ENCODE measurements around the gene MINDY3.
"Not testable (repeated sequence)": the region's sequence is repeated elsewhere in the genome, so short reads cannot be mapped to it uniquely, and the experiment has no call there.

Gene MINDY3

DNA sequence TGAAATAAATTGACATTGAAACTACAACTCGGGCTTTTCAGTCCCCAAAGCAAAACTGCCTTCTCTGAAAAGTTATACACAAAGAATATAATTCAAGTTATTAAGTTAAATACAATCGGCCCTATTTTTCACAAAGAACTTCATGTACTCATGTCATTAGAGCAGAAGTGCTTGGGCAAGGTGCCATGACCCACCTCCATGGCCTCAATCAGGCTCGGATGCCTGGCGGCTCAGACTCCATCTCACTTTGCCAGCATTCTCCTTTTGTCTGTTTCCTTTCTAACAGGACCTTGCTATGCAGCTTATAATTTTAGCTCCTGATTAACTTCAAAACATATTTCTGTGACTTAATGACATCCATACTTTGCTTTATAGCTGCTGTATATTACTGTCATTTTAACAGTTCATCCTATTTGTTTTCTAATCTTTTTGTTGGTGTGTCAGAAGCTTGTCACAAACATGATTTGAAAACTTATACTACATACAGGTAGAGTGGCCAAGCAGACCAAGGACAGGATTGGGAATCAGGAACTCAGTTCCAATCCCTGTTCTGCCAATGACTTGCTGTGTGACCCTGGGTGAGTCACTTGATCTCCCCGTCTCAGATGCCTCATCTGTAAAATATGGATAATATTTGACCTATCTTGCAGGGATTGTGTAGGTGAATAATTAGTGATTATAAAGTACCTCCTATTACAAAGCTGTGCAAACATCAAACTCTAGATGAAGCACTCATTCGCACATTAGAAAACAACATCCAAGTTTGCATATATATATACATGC is 79.8 kb downstream of the MINDY3 start:
- no peak for DNase-seq (ENCODE audit: low read depth, low spot score)
- Histone ChIP-seq H3K4me3 (ENCODE audit: insufficient read length, low read depth) (no peak overlapping the region), H3K9ac (ENCODE audit: insufficient read length, low read depth) (no peak overlapping the region), H3K9me3 (ENCODE audit: insufficient read depth, low read length) (peaks cover 10% of the 10 kb centered on the region), H3K36me3 (ENCODE audit: insufficient read depth, insufficient read length, low read length) (peaks cover 14% of the 10 kb centered on the region), H3K27me3 (ENCODE audit: insufficient read depth, insufficient read length) (no peaks in the 10 kb centered on the region), H3K4me1 (ENCODE audit: insufficient read depth, insufficient read length) (peaks cover 2% of the 10 kb centered on the region)
- no peak for TF ChIP-seq ZNF274 (IDR thresholded peaks at IDR 0.05; ENCODE audit: low read depth, low read length)
- TF ChIP-seq YY1 (IDR thresholded peaks at IDR 0.05; ENCODE audit: insufficient read depth, insufficient read length), result no peak
- TF ChIP-seq SUZ12 (IDR thresholded peaks at IDR 0.05; ENCODE audit: extremely low read depth, insufficient read depth, insufficient read length), result no peak

DNA sequence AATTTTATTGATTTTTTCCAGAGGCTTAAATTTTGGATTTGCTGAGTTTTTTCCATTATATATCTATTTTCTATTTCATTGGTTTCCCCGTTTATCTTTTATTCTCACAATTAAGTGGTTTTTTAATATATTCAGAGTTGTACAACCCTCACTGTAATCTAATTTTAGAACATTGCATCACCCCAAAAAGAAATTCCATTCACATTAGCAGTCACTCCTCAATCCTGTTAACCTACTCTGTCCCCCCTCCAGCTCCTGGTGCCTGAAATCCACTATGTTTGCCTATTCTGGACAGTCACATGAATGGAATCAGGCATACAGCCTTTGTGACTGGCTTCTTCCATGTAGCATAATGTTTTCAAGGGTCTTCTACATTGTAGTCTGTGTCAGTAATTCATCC is 84.8 kb downstream of the MINDY3 start:
- TF ChIP-seq SUZ12 (IDR thresholded peaks at IDR 0.05; ENCODE audit: extremely low read depth, insufficient read depth, insufficient read length), result no peak
- TF ChIP-seq ZNF274 (IDR thresholded peaks at IDR 0.05; ENCODE audit: low read depth, low read length), result no peak
- TF ChIP-seq YY1 (IDR thresholded peaks at IDR 0.05; ENCODE audit: insufficient read depth, insufficient read length), result no peak
- no peaks in the 10 kb centered on the region for H3K27me3 ChIP-seq (ENCODE audit: insufficient read depth, insufficient read length)
- H3K4me1 ChIP-seq (ENCODE audit: insufficient read depth, insufficient read length), result no peaks in the 10 kb centered on the region
- H3K4me3 ChIP-seq (ENCODE audit: insufficient read length, low read depth), result no peak overlapping the region
- DNase-seq (ENCODE audit: low read depth, low spot score), result no peak
- peaks cover 10% of the 10 kb centered on the region for H3K9me3 ChIP-seq (ENCODE audit: insufficient read depth, low read length)
- H3K9ac ChIP-seq (ENCODE audit: insufficient read length, low read depth), result no peak overlapping the region
- H3K36me3 ChIP-seq (ENCODE audit: insufficient read depth, insufficient read length, low read length), result peaks cover 7% of the 10 kb centered on the region

DNA sequence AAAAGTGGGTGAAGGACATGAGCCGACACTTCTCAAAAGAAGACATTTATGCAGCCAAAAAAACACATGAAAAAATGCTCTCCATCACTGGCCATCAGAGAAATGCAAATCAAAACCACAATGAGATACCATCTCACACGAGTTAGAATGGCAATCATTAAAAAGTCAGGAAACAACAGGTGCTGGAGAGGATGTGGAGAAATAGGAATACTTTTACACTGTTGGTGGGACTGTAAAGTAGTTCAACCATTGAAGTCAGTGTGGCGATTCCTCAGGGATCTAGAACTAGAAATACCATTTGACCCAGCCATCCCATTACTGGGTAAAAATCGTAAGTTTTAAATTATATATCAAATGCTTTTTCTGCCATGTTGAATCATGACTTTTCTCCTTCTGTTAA is 85.8 kb downstream of the MINDY3 start:
- not testable (repeated sequence) for H3K4me3 ChIP-seq (ENCODE audit: insufficient read length, low read depth); H3K27me3 ChIP-seq (ENCODE audit: insufficient read depth, insufficient read length); DNase-seq (ENCODE audit: low read depth, low spot score); H3K4me1 ChIP-seq (ENCODE audit: insufficient read depth, insufficient read length); H3K9ac ChIP-seq (ENCODE audit: insufficient read length, low read depth); H3K36me3 ChIP-seq (ENCODE audit: insufficient read depth, insufficient read length, low read length)
- H3K9me3 ChIP-seq (ENCODE audit: insufficient read depth, low read length), result peaks cover 10% of the 10 kb centered on the region

DNA sequence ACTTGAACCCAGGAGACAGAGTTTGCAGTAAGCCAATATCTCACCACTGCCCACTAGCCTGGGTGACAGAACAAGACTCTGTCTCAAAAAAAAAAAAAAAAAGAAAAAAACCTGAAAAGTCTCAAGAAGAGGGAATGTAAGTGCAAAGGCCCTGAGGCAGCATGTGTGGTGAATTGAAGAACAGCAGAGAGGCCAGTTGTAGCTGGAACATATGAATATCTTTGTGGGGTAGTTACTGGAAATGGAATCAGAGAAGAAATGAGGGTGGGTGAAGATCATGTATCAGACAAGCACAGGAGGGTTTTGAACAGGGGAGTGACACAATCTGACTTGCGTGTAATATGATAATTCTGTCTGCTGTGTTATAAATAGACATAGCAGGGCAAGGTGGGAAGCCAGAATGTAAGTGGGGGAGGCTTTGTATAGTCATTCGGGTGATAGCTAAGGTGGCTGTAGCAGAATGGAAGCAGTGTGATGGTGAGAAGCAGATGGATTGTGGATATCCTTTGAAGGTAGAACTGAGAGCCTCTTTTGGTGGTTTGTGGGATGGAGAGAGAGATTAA is 95.3 kb downstream of the MINDY3 start:
- no peaks in the 10 kb centered on the region for H3K9me3 ChIP-seq (ENCODE audit: insufficient read depth, low read length)
- TF ChIP-seq YY1 (IDR thresholded peaks at IDR 0.05; ENCODE audit: insufficient read depth, insufficient read length) (no peak), SUZ12 (IDR thresholded peaks at IDR 0.05; ENCODE audit: extremely low read depth, insufficient read depth, insufficient read length) (no peak), ZNF274 (IDR thresholded peaks at IDR 0.05; ENCODE audit: low read depth, low read length) (no peak)
- H3K4me3 ChIP-seq (ENCODE audit: insufficient read length, low read depth), result no peak overlapping the region
- H3K27me3 ChIP-seq (ENCODE audit: insufficient read depth, insufficient read length), result no peaks in the 10 kb centered on the region
- H3K36me3 ChIP-seq (ENCODE audit: insufficient read depth, insufficient read length, low read length), result no peaks in the 10 kb centered on the region
- H3K9ac ChIP-seq (ENCODE audit: insufficient read length, low read depth), result no peak overlapping the region
- DNase-seq (ENCODE audit: low read depth, low spot score), result no peak
- no peaks in the 10 kb centered on the region for H3K4me1 ChIP-seq (ENCODE audit: insufficient read depth, insufficient read length)

DNA sequence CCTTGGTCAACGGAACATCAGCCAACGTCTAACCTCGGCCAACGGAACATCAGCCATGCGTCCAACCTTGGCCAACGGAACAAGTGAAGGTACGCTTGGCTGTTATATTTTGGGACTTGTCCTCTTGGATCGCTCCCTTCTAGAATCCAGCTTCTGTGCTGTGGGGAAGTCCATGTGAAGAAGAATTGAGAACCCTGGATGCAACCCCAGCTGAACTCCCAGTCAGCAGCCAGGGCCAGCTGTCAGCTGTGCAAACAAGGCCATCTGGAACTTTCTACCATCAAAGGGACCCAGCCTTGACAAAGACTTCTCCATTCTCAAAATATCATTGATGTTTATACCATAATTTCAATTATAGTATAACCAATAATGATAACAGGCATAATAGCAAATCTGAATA is 97.3 kb downstream of the MINDY3 start:
- Histone ChIP-seq H3K9ac (ENCODE audit: insufficient read length, low read depth) (no peak overlapping the region), H3K4me1 (ENCODE audit: insufficient read depth, insufficient read length) (no peaks in the 10 kb centered on the region), H3K9me3 (ENCODE audit: insufficient read depth, low read length) (no peaks in the 10 kb centered on the region), H3K36me3 (ENCODE audit: insufficient read depth, insufficient read length, low read length) (no peaks in the 10 kb centered on the region), H3K4me3 (ENCODE audit: insufficient read length, low read depth) (no peak overlapping the region), H3K27me3 (ENCODE audit: insufficient read depth, insufficient read length) (no peaks in the 10 kb centered on the region)
- DNase-seq (ENCODE audit: low read depth, low spot score), result no peak
- TF ChIP-seq YY1 (IDR thresholded peaks at IDR 0.05; ENCODE audit: insufficient read depth, insufficient read length) (no peak), SUZ12 (IDR thresholded peaks at IDR 0.05; ENCODE audit: extremely low read depth, insufficient read depth, insufficient read length) (no peak), ZNF274 (IDR thresholded peaks at IDR 0.05; ENCODE audit: low read depth, low read length) (no peak)

DNA sequence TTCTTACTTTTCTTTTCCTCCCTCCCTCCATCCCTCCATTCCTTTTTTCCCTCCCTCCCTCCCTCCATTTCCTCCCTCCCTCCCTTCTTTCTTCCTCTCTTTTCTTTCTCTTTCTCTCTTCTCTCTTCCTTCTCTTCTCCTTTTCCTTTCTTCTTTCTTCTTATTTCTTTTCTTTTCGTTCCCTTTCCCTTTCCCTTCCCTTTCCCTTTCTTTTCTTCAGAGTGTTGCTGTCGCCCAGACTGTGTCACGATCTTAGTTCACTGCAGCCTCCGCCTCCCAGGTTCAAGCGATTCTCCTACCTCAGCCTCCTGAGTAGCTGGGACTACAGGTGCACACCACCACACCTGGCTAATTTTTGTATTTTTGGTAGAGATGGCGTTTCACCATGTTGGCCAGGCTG is 98.1 kb downstream of the MINDY3 start:
- not testable (repeated sequence) for H3K9ac ChIP-seq (ENCODE audit: insufficient read length, low read depth); H3K36me3 ChIP-seq (ENCODE audit: insufficient read depth, insufficient read length, low read length); H3K4me3 ChIP-seq (ENCODE audit: insufficient read length, low read depth); DNase-seq (ENCODE audit: low read depth, low spot score); H3K27me3 ChIP-seq (ENCODE audit: insufficient read depth, insufficient read length); H3K9me3 ChIP-seq (ENCODE audit: insufficient read depth, low read length); H3K4me1 ChIP-seq (ENCODE audit: insufficient read depth, insufficient read length)

DNA sequence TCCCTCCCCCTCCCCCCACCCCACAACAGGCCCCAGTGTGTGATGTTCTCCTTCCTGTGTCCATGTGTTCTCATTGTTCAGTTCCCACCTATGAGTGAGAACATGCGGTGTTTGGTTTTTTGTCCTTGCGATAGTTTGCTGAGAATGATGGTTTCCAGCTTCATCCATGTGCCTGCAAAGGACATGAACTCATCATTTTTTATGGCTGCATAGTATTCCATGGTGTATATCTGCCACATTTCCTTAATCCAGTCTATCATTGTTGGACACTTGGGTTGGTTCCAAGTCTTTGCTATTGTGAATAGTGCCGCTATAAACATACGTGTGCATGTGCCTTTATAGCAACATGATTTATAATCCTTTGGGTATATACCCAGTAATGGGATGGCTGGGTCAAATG is 99.1 kb downstream of the MINDY3 start:
- H3K4me3 ChIP-seq (ENCODE audit: insufficient read length, low read depth), result not testable (repeated sequence)

DNA sequence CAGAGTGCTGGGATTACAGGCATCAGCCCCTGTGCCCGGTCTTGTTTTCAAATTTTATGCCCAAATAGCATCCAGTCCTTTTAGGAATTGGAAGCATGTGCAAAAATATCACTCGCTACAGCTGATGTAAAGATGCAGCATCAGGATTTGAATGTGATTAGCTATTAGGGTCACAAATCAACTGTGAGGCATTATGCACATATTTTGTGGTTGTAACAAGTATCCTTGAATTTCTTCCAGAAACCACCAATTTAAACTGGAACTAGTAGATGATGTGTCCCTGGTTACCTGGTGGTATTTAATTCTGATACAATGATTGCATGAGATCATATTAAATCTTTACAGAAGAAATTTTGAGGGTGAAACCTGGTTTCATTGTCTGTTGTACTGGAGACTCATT is 99.6 kb downstream of the MINDY3 start:
- H3K4me1 ChIP-seq (ENCODE audit: insufficient read depth, insufficient read length), result no peaks in the 10 kb centered on the region

More for the DNA sequence above, 99.1 kb downstream of the MINDY3 start:
- not testable (repeated sequence) for H3K27me3 ChIP-seq (ENCODE audit: insufficient read depth, insufficient read length); H3K9ac ChIP-seq (ENCODE audit: insufficient read length, low read depth); H3K9me3 ChIP-seq (ENCODE audit: insufficient read depth, low read length); DNase-seq (ENCODE audit: low read depth, low spot score); H3K4me1 ChIP-seq (ENCODE audit: insufficient read depth, insufficient read length); H3K36me3 ChIP-seq (ENCODE audit: insufficient read depth, insufficient read length, low read length)

More for the DNA sequence above, 99.6 kb downstream of the MINDY3 start:
- no peak overlapping the region for H3K4me3 ChIP-seq (ENCODE audit: insufficient read length, low read depth)
- H3K9me3 ChIP-seq (ENCODE audit: insufficient read depth, low read length), result no peaks in the 10 kb centered on the region
- H3K27me3 ChIP-seq (ENCODE audit: insufficient read depth, insufficient read length), result no peaks in the 10 kb centered on the region
- TF ChIP-seq SUZ12 (IDR thresholded peaks at IDR 0.05; ENCODE audit: extremely low read depth, insufficient read depth, insufficient read length) (no peak), YY1 (IDR thresholded peaks at IDR 0.05; ENCODE audit: insufficient read depth, insufficient read length) (no peak), ZNF274 (IDR thresholded peaks at IDR 0.05; ENCODE audit: low read depth, low read length) (no peak)
- H3K9ac ChIP-seq (ENCODE audit: insufficient read length, low read depth), result no peak overlapping the region
- no peaks in the 10 kb centered on the region for H3K36me3 ChIP-seq (ENCODE audit: insufficient read depth, insufficient read length, low read length)
- no peak for DNase-seq (ENCODE audit: low read depth, low spot score)
